ENCODE measurements around the gene C6orf136. TPM values are rescaled to one million over a fixed set of nuclear protein-coding genes. Genes with fewer than 3 reads are reported as not detected.

C6orf136 gene
- total RNA-seq, 5 donors from 2014 or later (not counting 1 experiment from before 2014, with no cell fraction given): 24.5 to 39.8 (median 31.4) TPM

GRCh38 chr6:30601436-30601814, 45.5 kb upstream of the C6orf136 start:
- H3K27me3 ChIP-seq (replicated peaks in 1 of 2; ENCODE audit: control insufficient read depth in 2 of 2, extremely low read depth in 1 of 2, insufficient read depth in 2 of 2, low read length in 1 of 2): no peaks in the 10 kb centered on the region
- Mint-ChIP-seq H3K27me3 (no peaks in the 10 kb centered on the region), H3K4me1 (peaks cover 25 to 46% (median 29%) of the 10 kb centered on the region in 3 donors), H3K27ac (peak overlapping the region; percentile 59 to 82), H3K36me3 (peaks cover 43% of the 10 kb centered on the region), H3K9me3 (no peaks in the 10 kb centered on the region), H3K4me3 (no peak overlapping the region)
- POLR2A ChIA-PET: interaction anchor here (1.0 to 1.6 kb wide), 2 partner anchors 13 to 14 kb away, joined by 4 to 12 read pairs; no protein-coding TSS in a partner anchor
- H3K36me3 ChIP-seq (ENCODE audit: control insufficient read depth in 2 of 2, extremely low read depth in 1 of 2, insufficient read depth in 1 of 2, low read length in 1 of 2): peaks cover 37 to 61% of the 10 kb centered on the region in 2 donors
- WGBS (ENCODE audit: insufficient coverage): 47% methylated on average over 3 of the region's 6 CpGs
- no peaks in the 10 kb centered on the region for H3K9me3 ChIP-seq
- CTCF ChIA-PET: interaction anchor here (0.6 to 0.7 kb wide), 2 partner anchors 43 to 122 kb away, joined by 3 read pairs; no protein-coding TSS in a partner anchor
- ATAC-seq (replicated peaks in 1 of 4): peak in 3 of 4 experiments; percentile 10 to 27 (median 14)
- peak overlapping the region; percentile 16 for H3K27ac ChIP-seq (ENCODE audit: low read length)
- peak overlapping the region in 1 of 2 donors; percentile 6 for H3K4me3 ChIP-seq (ENCODE audit: control insufficient read depth in 1 of 2, extremely low read depth in 1 of 2, low read length in 1 of 2)
- H3K4me1 ChIP-seq (ENCODE audit: control insufficient read depth in 1 of 2, extremely low read depth in 1 of 2, insufficient read depth in 2 of 2, low read length in 2 of 2): peaks cover 6 to 29% of the 10 kb centered on the region in 2 experiments
- DNase-seq: peak in 15 of 35 experiments; percentile 7 to 55 (median 21)

DNA sequence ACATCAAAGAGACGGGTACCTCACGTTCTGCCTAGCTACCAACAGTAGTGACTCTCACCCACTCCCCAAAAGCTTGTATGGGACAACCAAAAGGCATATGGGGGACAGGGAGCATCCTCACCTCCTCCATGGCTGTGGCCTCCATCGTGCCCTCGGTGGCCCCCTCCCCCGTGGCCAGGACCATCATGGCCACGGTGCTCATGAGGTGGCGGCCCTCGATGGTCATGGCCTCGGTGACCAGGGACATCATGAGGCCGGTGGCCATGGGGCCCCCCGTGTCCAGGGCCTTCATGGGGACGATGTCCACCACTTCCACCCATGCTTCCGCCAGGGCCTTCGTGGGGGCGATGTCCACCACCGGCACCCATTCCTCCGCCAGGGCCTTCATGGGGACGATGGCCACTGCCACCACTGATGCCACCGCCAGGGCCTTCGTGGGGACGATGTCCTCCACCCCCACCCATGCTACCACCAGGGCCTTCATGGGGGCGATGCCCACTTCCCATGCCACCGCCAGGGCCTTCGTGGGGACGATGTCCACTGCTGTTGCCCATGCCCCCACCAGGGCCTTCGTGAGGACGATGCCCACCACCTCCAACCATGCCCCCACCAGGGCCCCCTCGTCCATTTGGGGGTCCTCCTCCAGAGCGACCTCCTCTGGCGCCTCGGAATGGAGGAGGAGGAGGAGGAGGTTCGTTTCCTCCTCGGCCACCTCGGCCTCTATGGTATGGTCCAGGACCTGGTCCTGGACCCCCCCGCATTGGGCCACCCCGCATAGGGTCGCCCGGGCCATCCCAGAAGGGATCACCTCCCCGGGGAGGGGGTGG, 44.9 kb upstream of the C6orf136 start:
- ChIA-PET CTCF (interaction anchor here (0.6 to 0.7 kb wide), 2 partner anchors 43 to 122 kb away, joined by 3 read pairs; no protein-coding TSS in a partner anchor), POLR2A (interaction anchor here (1.0 to 1.6 kb wide), 2 partner anchors 12 to 13 kb away, joined by 4 to 12 read pairs; no protein-coding TSS in a partner anchor)
- Histone ChIP-seq H3K27me3 (replicated peaks in 1 of 2; ENCODE audit: control insufficient read depth in 2 of 2, extremely low read depth in 1 of 2, insufficient read depth in 2 of 2, low read length in 1 of 2) (no peaks in the 10 kb centered on the region), H3K9me3 (no peaks in the 10 kb centered on the region), H3K4me1 (ENCODE audit: control insufficient read depth in 1 of 2, extremely low read depth in 1 of 2, insufficient read depth in 2 of 2, low read length in 2 of 2) (peaks cover 6 to 31% of the 10 kb centered on the region in 2 experiments), H3K36me3 (ENCODE audit: control insufficient read depth in 2 of 2, extremely low read depth in 1 of 2, insufficient read depth in 1 of 2, low read length in 1 of 2) (peaks cover 40 to 67% of the 10 kb centered on the region in 2 donors), H3K4me3 (ENCODE audit: control insufficient read depth in 1 of 2, extremely low read depth in 1 of 2, low read length in 1 of 2) (peak overlapping the region in 1 of 2 donors; percentile 6), H3K27ac (ENCODE audit: low read length) (peak overlapping the region; percentile 16)
- no peak overlapping the region for H3K4me3 Mint-ChIP-seq
- WGBS (ENCODE audit: insufficient coverage): 93% methylated on average over 31 of the region's 39 CpGs
- H3K9me3 Mint-ChIP-seq: no peaks in the 10 kb centered on the region
- H3K4me1 Mint-ChIP-seq: peaks cover 25 to 49% (median 32%) of the 10 kb centered on the region in 3 donors
- ATAC-seq (replicated peaks in 1 of 4) (peak in 2 of 4 experiments; percentile 11 to 12), DNase-seq (no peak)
- peaks cover 48% of the 10 kb centered on the region for H3K36me3 Mint-ChIP-seq
- no peaks in the 10 kb centered on the region for H3K27me3 Mint-ChIP-seq
- H3K27ac Mint-ChIP-seq: peak overlapping the region in 1 of 2 donors; percentile 82

DNA sequence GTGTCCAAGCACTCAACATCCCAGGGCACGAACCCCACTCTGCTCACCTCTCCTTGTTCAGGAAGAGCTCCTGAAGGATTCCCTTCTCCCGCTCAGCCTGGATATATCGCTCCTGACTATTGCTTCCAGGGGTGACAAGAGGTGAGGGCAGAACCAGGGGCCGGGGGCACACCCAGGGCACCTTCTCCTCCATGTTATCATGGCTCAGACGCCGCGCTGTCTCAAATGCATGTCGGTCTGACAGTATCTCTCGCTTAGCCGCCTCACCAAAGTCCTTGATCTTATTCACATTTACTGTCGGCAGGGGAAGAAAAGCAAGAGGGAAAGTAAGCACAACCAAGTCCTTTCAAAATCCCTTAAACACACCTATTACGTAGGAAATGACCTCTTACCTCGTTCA, 43.0 kb upstream of the C6orf136 start:
- peaks cover 22 to 52% (median 37%) of the 10 kb centered on the region in 3 donors for H3K4me1 Mint-ChIP-seq
- H3K4me3 Mint-ChIP-seq: no peak overlapping the region
- Histone ChIP-seq H3K4me1 (ENCODE audit: control insufficient read depth in 1 of 2, extremely low read depth in 1 of 2, insufficient read depth in 2 of 2, low read length in 2 of 2) (peaks cover 6 to 33% of the 10 kb centered on the region in 2 experiments), H3K36me3 (ENCODE audit: control insufficient read depth in 2 of 2, extremely low read depth in 1 of 2, insufficient read depth in 1 of 2, low read length in 1 of 2) (peaks cover 49 to 87% of the 10 kb centered on the region in 2 donors), H3K4me3 (ENCODE audit: control insufficient read depth in 1 of 2, extremely low read depth in 1 of 2, low read length in 1 of 2) (no peak overlapping the region), H3K9me3 (no peaks in the 10 kb centered on the region), H3K27me3 (replicated peaks in 1 of 2; ENCODE audit: control insufficient read depth in 2 of 2, extremely low read depth in 1 of 2, insufficient read depth in 2 of 2, low read length in 1 of 2) (no peaks in the 10 kb centered on the region), H3K27ac (ENCODE audit: low read length) (no peak overlapping the region)
- peak overlapping the region in 1 of 2 donors; percentile 39 for H3K27ac Mint-ChIP-seq
- no peaks in the 10 kb centered on the region for H3K9me3 Mint-ChIP-seq
- H3K36me3 Mint-ChIP-seq: peaks cover 60% of the 10 kb centered on the region
- ATAC-seq (replicated peaks in 1 of 4) (no peak), DNase-seq (no peak)
- 100% methylated on average over 13 of the region's 13 CpGs for WGBS (ENCODE audit: insufficient coverage)
- H3K27me3 Mint-ChIP-seq: no peaks in the 10 kb centered on the region
- ChIA-PET CTCF (no interaction called here), POLR2A (no interaction called here)

DNA sequence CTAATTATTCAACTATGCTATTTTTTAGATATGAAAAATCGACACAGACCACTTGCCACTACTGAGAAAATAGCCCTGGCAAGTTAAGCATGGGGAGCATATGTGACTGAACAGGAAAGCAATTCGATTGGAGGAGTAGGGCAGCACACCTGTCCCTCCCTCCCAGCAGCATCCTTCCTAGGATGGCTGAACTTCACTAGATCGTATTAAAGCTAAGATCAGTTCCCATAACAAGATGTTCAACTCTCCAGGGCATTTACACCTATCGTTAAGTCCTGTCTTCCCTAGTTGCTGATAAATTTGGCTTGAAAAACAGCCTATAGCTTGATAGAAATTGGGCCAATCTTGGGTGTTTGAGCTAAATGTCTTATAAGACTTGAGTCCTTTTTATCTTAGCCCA, 36.9 kb upstream of the C6orf136 start:
- Histone ChIP-seq H3K27ac (ENCODE audit: low read length) (peak overlapping the region; percentile 30), H3K4me3 (ENCODE audit: control insufficient read depth in 1 of 2, extremely low read depth in 1 of 2, low read length in 1 of 2) (no peak overlapping the region), H3K4me1 (ENCODE audit: control insufficient read depth in 1 of 2, extremely low read depth in 1 of 2, insufficient read depth in 2 of 2, low read length in 2 of 2) (peaks cover 36 to 50% of the 10 kb centered on the region in 2 experiments), H3K27me3 (replicated peaks in 1 of 2; ENCODE audit: control insufficient read depth in 2 of 2, extremely low read depth in 1 of 2, insufficient read depth in 2 of 2, low read length in 1 of 2) (no peaks in the 10 kb centered on the region), H3K9me3 (no peaks in the 10 kb centered on the region), H3K36me3 (ENCODE audit: control insufficient read depth in 2 of 2, extremely low read depth in 1 of 2, insufficient read depth in 1 of 2, low read length in 1 of 2) (peaks cover 20 to 51% of the 10 kb centered on the region in 2 donors)
- CTCF ChIA-PET: interaction anchor here in 1 of 2 donors (0.5 to 1.4 kb wide), 2 partner anchors 13 to 128 kb away, joined by 3 read pairs; no protein-coding TSS in a partner anchor
- POLR2A ChIA-PET: interaction anchor here (0.5 to 0.9 kb wide), 4 partner anchors 14 to 55 kb away, joined by 3 to 6 read pairs (median 4); no protein-coding TSS in a partner anchor
- ATAC-seq (replicated peaks in 1 of 4) (no peak), DNase-seq (no peak)
- H3K27ac Mint-ChIP-seq: peak overlapping the region; percentile 80 to 91
- H3K9me3 Mint-ChIP-seq: no peaks in the 10 kb centered on the region
- H3K4me1 Mint-ChIP-seq: peaks cover 66 to 83% (median 78%) of the 10 kb centered on the region in 3 donors
- no peaks in the 10 kb centered on the region for H3K27me3 Mint-ChIP-seq
- H3K36me3 Mint-ChIP-seq: peaks cover 43% of the 10 kb centered on the region
- no CpG with 5 or more reads among the region's 4 CpGs for WGBS (ENCODE audit: insufficient coverage)
- no peak overlapping the region for H3K4me3 Mint-ChIP-seq

DNA sequence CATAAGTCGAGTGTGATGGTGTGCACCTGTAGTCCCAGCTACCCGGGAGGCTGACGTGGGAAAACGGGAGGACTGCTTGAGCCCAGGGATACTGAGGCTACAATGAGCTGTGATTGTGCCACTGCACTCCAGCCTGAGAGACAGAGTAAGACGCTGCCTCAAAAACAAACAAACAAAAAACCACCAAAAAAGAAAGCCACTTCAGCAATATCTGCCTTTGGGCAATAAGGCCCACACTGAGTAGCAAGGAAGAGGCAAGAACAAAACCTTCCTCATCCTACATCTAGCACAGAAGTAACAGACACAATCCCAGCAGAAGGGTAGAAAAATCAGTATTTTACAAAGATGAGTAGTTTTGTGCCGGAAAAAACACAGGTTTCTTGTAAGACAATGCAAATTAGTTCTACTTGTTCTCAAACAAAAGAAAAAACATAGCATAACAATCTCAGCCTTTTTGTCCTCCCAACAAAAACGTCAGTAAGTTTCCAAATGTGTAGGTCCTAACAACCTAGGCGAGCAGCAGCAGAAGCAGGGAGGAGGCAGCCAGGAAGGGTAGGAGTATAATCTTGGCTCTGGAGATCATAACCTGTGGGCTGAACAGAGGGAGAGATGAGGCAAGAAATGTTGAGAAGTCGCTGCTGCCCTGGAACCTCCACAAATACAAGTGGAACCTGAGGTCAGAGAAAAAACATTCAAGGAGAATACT, 35.6 kb upstream of the C6orf136 start:
- Histone ChIP-seq H3K36me3 (ENCODE audit: control insufficient read depth in 2 of 2, extremely low read depth in 1 of 2, insufficient read depth in 1 of 2, low read length in 1 of 2) (peaks cover 13 to 45% of the 10 kb centered on the region in 2 donors), H3K27me3 (replicated peaks in 1 of 2; ENCODE audit: control insufficient read depth in 2 of 2, extremely low read depth in 1 of 2, insufficient read depth in 2 of 2, low read length in 1 of 2) (no peaks in the 10 kb centered on the region), H3K9me3 (no peaks in the 10 kb centered on the region), H3K4me1 (ENCODE audit: control insufficient read depth in 1 of 2, extremely low read depth in 1 of 2, insufficient read depth in 2 of 2, low read length in 2 of 2) (peaks cover 36 to 49% of the 10 kb centered on the region in 2 experiments), H3K4me3 (ENCODE audit: control insufficient read depth in 1 of 2, extremely low read depth in 1 of 2, low read length in 1 of 2) (no peak overlapping the region), H3K27ac (ENCODE audit: low read length) (peak overlapping the region; percentile 30)
- H3K4me1 Mint-ChIP-seq: peaks cover 63 to 75% (median 72%) of the 10 kb centered on the region in 3 donors
- H3K4me3 Mint-ChIP-seq: no peak overlapping the region
- no peaks in the 10 kb centered on the region for H3K9me3 Mint-ChIP-seq
- H3K27ac Mint-ChIP-seq: peak overlapping the region; percentile 80 to 91
- peaks cover 46% of the 10 kb centered on the region for H3K36me3 Mint-ChIP-seq
- WGBS (ENCODE audit: insufficient coverage): 91% methylated on average over 3 of the region's 9 CpGs
- ChIA-PET CTCF (interaction anchor here in 1 of 2 donors (0.6 to 4.2 kb wide), 3 partner anchors 14 to 69 kb away, joined by 3 to 23 read pairs (median 3); no protein-coding TSS in a partner anchor), POLR2A (interaction anchor here in 1 of 2 donors (0.5 kb wide), 1 partner anchor 12 kb away, joined by 5 read pairs; no protein-coding TSS in a partner anchor)
- no peak for DNase-seq
- H3K27me3 Mint-ChIP-seq: no peaks in the 10 kb centered on the region
- no peak for ATAC-seq (replicated peaks in 1 of 4)

- CTCF ChIA-PET: interaction anchor here in 1 of 2 donors (1.1 to 4.2 kb wide), 2 partner anchors 70 to 148 kb away, joined by 3 to 23 read pairs; no protein-coding TSS in a partner anchor
- H3K4me1 Mint-ChIP-seq: peaks cover 61 to 70% (median 67%) of the 10 kb centered on the region in 3 donors
- peaks cover 36 to 45% of the 10 kb centered on the region in 2 experiments for H3K4me1 ChIP-seq (ENCODE audit: control insufficient read depth in 1 of 2, extremely low read depth in 1 of 2, insufficient read depth in 2 of 2, low read length in 2 of 2)
Observed at GRCh38 chr6:30611856-30612194, 35.1 kb upstream of the C6orf136 start.

More at GRCh38 chr6:30611856-30612194, 35.1 kb upstream of the C6orf136 start:
- no CpG with 5 or more reads among the region's 2 CpGs for WGBS (ENCODE audit: insufficient coverage)
- H3K36me3 ChIP-seq (ENCODE audit: control insufficient read depth in 2 of 2, extremely low read depth in 1 of 2, insufficient read depth in 1 of 2, low read length in 1 of 2): peaks cover 9 to 45% of the 10 kb centered on the region in 2 donors
- no peak overlapping the region for H3K4me3 Mint-ChIP-seq
- peak overlapping the region; percentile 80 to 91 for H3K27ac Mint-ChIP-seq
- no peaks in the 10 kb centered on the region for H3K9me3 Mint-ChIP-seq
- ATAC-seq (replicated peaks in 1 of 4) (no peak), DNase-seq (no peak)
- POLR2A ChIA-PET: no interaction called here
- no peak overlapping the region for H3K4me3 ChIP-seq (ENCODE audit: control insufficient read depth in 1 of 2, extremely low read depth in 1 of 2, low read length in 1 of 2)
- peaks cover 46% of the 10 kb centered on the region for H3K36me3 Mint-ChIP-seq
- H3K27me3 ChIP-seq (replicated peaks in 1 of 2; ENCODE audit: control insufficient read depth in 2 of 2, extremely low read depth in 1 of 2, insufficient read depth in 2 of 2, low read length in 1 of 2): no peaks in the 10 kb centered on the region
- no peaks in the 10 kb centered on the region for H3K27me3 Mint-ChIP-seq
- H3K27ac ChIP-seq (ENCODE audit: low read length): peak overlapping the region; percentile 30
- H3K9me3 ChIP-seq: no peaks in the 10 kb centered on the region

Measured in T-cell (primary cell).